Measurements from ENCODE around the gene SETD9.

SETD9 gene

DNA sequence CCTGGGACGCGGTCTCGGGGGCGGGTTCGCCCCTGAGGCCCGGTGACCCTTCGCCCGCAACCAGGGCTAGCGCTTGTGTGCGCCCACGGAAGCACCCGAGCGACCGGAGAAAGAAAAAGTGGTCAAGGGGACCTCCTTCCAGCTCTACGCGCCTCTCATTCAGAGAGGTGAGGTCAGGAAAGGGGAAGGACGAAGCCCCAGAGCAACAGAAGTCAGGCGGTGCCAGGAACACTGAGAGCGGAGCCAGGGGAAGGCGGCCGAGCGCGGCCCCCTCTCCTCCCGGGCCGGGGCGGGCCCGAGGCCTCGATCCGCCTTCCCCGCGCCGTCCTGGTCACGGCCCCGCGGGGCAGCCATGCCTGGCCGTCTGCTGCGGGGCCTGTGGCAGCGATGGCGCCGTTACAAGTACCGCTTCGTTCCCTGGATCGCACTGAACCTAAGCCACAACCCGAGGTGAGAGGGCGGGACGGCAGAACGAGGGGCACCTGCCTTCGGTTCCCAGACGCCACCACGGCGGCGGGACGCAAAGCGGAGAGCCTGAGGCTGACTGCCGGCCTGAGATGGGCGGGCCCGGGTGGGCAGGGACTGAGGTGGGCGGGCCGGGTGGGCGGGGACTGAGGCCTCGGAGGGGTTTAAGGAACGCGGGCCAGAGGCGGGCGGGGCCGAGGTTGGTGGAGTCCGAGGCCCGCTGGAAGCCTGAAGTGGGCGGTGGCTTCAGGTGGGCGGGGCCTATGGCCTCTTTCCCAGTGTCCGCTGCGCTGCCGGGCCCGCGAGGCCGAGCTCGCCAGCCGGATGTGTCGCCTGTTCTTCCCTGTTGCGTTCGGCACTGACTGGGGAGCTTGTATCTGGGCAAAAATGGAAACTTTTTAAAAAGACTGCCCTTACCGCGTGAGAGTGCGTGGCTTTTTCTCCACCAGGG lies at the start of gene SETD9:
TSS of gene SETD9 (plus strand) at position 303 of the 916 bp plus-strand sequence. CDS start at position 353, 50 bp downstream.
- ATAC-seq: peak; percentile 95
- no peak for TF ChIP-seq ZNF565 (CRISPR knock-in tag; conservative IDR thresholded peaks at IDR 0.05; ENCODE audit: low read depth)
- peak; percentile 35; the same call in 1 of the 2 replicates for TF ChIP-seq GLIS3 (CRISPR knock-in tag; IDR thresholded peaks at IDR 0.05)
- TF ChIP-seq ZFP3 (CRISPR knock-in tag; IDR thresholded peaks at IDR 0.05): no peak

GRCh38 chr5:56861893-56862485 lies 47.4 kb upstream of the SETD9 start:
- TF ChIP-seq TSHZ2 (CRISPR knock-in tag; IDR thresholded peaks at IDR 0.05): no peak
- no peak for TF ChIP-seq ESRRG (CRISPR knock-in tag; IDR thresholded peaks at IDR 0.05)
- TF ChIP-seq BACH2 (CRISPR knock-in tag; IDR thresholded peaks at IDR 0.05; ENCODE audit: borderline replicate concordance): no peak
- TF ChIP-seq ZC3H10 (CRISPR knock-in tag; IDR thresholded peaks at IDR 0.05): no peak
- TF ChIP-seq GLIS3 (CRISPR knock-in tag; IDR thresholded peaks at IDR 0.05): no peak
- TF ChIP-seq ZNF8 (CRISPR knock-in tag; IDR thresholded peaks at IDR 0.05): no peak
- no peak for TF ChIP-seq ZFP30 (CRISPR knock-in tag; IDR thresholded peaks at IDR 0.05)
- no peak for TF ChIP-seq ZFP3 (CRISPR knock-in tag; IDR thresholded peaks at IDR 0.05)
- no peak for TF ChIP-seq TCF4 (CRISPR knock-in tag; IDR thresholded peaks at IDR 0.05; ENCODE audit: borderline replicate concordance)
- TF ChIP-seq PATZ1 (CRISPR knock-in tag; IDR thresholded peaks at IDR 0.05; ENCODE audit: borderline replicate concordance): no peak
- ATAC-seq: no peak

- no peak for TF ChIP-seq OSR1 (CRISPR knock-in tag; IDR thresholded peaks at IDR 0.05)
- ATAC-seq: no peak
Observed at GRCh38 chr5:56862909-56863308, 46.5 kb upstream of the SETD9 start.

GRCh38 chr5:56871777-56872176 lies 37.6 kb upstream of the SETD9 start:
- no peak for ATAC-seq

More at GRCh38 chr5:56871777-56872176, 37.6 kb upstream of the SETD9 start:
- TF ChIP-seq TOX (CRISPR knock-in tag; IDR thresholded peaks at IDR 0.05; ENCODE audit: borderline replicate concordance) (no peak), ZFP30 (CRISPR knock-in tag; IDR thresholded peaks at IDR 0.05) (no peak), PPARA (CRISPR knock-in tag; IDR thresholded peaks at IDR 0.05; ENCODE audit: borderline replicate concordance) (no peak), ARNTL (CRISPR knock-in tag; IDR thresholded peaks at IDR 0.05; ENCODE audit: borderline replicate concordance, low read depth) (no peak), ZC3H10 (CRISPR knock-in tag; IDR thresholded peaks at IDR 0.05) (no peak), RARB (CRISPR knock-in tag; IDR thresholded peaks at IDR 0.05) (no peak), TCF4 (CRISPR knock-in tag; IDR thresholded peaks at IDR 0.05; ENCODE audit: borderline replicate concordance) (no peak), ZFP3 (CRISPR knock-in tag; IDR thresholded peaks at IDR 0.05) (no peak), ESRRG (CRISPR knock-in tag; IDR thresholded peaks at IDR 0.05) (no peak), POU6F1 (CRISPR knock-in tag; IDR thresholded peaks at IDR 0.05; ENCODE audit: borderline replicate concordance, low read depth) (no peak), PATZ1 (CRISPR knock-in tag; IDR thresholded peaks at IDR 0.05; ENCODE audit: borderline replicate concordance) (no peak), SNAI2 (CRISPR knock-in tag; IDR thresholded peaks at IDR 0.05) (no peak), ZNF565 (CRISPR knock-in tag; conservative IDR thresholded peaks at IDR 0.05; ENCODE audit: low read depth) (no peak), GLIS3 (CRISPR knock-in tag; IDR thresholded peaks at IDR 0.05) (no peak)
- TF ChIP-seq, protein P1, sequence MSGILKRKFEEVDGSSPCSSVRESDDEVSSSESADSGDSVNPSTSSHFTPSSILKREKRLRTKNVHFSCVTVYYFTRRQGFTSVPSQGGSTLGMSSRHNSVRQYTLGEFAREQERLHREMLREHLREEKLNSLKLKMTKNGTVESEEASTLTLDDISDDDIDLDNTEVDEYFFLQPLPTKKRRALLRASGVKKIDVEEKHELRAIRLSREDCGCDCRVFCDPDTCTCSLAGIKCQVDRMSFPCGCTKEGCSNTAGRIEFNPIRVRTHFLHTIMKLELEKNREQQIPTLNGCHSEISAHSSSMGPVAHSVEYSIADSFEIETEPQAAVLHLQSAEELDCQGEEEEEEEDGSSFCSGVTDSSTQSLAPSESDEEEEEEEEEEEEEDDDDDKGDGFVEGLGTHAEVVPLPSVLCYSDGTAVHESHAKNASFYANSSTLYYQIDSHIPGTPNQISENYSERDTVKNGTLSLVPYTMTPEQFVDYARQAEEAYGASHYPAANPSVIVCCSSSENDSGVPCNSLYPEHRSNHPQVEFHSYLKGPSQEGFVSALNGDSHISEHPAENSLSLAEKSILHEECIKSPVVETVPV (CRISPR knock-in tag; IDR thresholded peaks at IDR 0.05): no peak
